Non-pigmented ciliary epithelial cell (primary cell): ENCODE data around the gene PLRG1.

Experiments used
- DNase-seq: peaks from one replicate; pipeline ENCODE4 v3.0.0-alpha.2; 2010; ENCODE audit warnings: low read depth

The PLRG1 gene

DNA sequence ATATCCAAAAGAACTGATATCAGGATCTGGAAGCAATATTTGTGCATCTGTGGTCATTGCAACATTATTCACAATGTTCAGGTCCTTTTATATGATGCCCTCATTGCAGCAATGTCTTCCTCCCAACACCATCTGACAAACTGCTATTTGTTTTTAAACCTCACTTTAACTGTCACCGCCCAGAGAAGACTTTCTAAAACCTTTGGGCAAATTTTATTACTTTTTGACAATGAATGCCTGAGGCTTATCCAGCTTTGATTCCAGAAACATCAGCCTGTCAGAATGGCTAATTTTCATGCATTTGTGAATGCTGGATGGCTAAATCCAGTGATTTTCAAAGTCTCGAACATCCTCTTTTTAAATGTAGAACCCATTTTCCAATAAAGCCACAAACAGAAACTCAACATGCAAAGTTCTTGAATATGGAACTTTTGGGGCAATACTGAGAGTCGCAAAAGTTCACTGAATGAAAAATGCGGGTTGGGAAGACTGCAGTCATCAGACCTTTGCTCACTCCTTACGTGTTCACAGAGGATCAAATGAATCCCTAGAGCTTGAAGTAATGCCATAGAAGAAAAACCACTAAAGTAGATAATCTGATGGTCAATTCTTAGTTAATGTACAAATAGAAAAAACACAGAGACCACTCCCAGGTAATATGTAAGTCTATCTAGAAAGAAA lies 23.1 kb upstream of the PLRG1 start:
- DNase-seq, result no peak

DNA sequence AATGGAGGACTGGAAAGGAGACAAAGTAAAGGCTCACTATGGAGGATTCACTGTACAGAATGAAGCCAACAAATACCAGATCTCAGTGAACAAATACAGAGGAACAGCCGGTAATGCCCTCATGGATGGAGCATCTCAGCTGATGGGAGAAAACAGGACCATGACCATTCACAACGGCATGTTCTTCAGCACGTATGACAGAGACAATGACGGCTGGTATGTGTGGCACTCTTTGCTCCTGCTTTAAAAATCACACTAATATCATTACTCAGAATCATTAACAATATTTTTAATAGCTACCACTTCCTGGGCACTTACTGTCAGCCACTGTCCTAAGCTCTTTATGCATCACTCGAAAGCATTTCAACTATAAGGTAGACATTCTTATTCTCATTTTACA lies 19.4 kb upstream of the PLRG1 start:
- no peak for DNase-seq

DNA sequence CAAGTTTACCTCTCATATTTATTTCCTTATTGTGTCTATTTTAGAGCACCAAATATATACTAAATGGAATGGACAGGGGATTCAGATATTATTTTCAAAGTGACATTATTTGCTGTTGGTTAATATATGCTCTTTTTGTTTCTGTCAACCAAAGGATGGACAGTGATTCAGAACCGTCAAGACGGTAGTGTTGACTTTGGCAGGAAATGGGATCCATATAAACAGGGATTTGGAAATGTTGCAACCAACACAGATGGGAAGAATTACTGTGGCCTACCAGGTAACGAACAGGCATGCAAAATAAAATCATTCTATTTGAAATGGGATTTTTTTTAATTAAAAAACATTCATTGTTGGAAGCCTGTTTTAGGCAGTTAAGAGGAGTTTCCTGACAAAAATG lies 18.8 kb upstream of the PLRG1 start:
- DNase-seq, result no peak

DNA sequence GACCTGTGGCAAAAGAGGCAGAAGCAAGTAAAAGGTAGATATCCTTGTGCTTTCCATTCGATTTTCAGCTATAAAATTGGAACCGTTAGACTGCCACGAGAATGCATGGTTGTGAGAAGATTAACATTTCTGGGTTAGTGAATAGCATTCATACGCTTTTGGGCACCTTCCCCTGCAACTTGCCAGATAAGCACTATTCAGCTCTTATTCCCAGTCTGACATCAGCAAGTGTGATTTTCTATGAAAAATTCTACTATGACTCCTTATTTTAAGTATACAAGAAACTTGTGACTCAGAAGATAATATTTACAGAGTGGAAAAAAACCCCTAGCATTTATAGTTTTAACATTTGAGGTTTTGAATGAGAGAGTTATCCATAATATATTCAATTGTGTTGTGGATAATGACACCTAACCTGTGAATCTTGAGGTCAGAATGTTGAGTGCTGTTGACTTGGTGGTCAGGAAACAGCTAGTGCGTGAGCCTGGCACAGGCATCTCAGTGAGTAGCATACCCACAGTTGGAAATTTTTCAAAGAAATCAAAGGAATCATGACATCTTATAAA lies 16.5 kb upstream of the PLRG1 start:
- peak; percentile 18 for DNase-seq

DNA sequence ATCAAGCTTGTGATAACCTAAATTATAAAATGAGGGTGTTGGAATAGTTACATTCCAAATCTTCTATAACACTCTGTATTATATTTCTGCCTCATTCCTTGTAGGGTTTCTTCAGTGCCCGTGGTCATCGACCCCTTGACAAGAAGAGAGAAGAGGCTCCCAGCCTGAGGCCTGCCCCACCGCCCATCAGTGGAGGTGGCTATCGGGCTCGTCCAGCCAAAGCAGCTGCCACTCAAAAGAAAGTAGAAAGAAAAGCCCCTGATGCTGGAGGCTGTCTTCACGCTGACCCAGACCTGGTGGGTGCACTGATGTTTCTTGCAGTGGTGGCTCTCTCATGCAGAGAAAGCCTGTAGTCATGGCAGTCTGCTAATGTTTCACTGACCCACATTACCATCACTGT lies 15.5 kb upstream of the PLRG1 start:
- no peak for DNase-seq

DNA sequence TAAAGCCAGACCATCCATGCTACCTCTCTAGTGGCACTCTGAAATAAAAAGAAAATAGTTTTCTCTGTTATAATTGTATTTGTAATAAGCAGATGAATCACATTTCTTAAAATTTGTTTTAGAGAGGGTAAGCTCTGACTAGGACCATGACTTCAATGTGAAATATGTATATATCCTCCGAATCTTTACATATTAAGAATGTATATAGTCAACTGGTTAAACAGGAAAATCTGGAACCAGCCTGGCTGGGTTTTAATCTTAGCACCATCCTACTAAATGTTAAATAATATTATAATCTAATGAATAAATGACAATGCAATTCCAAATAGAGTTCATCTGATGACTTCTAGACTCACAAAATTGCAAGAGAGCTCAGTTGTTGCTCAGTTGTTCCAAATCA lies 14.1 kb upstream of the PLRG1 start:
- no peak for DNase-seq

DNA sequence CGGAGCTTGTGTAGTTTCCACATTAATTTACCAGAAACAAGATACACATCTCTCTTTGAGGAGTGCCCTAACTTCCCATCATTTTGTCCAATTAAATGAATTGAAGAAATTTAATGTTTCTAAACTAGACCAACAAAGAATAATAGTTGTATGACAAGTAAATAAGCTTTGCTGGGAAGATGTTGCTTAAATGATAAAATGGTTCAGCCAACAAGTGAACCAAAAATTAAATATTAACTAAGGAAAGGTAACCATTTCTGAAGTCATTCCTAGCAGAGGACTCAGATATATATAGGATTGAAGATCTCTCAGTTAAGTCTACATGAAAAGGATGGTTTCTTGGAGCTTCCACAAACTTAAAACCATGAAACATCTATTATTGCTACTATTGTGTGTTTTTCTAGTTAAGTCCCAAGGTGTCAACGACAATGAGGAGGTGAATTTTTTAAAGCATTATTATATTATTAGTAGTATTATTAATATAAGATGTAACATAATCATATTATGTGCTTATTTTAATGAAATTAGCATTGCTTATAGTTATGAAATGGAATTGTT lies 12.6 kb upstream of the PLRG1 start, which contains the start of gene FGB:
Gene FGB, plus strand, starts transcription at position 315 of the 558 bp plus-strand sequence. Its CDS starts 8 bp downstream, at position 323.
- DNase-seq, result no peak

DNA sequence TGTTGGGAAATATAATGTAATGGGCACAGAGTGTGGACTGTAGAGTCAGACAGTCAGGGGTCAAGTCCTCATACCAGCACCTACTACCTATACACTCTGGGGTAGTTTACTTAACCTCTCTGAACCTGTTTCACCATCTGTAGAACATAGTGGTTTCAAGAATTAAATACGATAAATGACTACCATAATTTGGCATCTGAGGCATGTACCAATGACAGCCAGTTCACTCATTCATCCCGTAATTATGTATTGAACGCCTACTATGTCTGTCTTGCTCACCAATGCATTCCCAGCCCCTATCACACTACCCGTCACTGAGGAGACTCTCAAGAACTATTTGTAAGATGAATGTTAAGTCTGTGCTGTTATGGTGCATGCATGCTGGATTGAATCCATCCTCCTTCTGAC lies 10.6 kb upstream of the PLRG1 start:
- DNase-seq, result peak; percentile 95

DNA sequence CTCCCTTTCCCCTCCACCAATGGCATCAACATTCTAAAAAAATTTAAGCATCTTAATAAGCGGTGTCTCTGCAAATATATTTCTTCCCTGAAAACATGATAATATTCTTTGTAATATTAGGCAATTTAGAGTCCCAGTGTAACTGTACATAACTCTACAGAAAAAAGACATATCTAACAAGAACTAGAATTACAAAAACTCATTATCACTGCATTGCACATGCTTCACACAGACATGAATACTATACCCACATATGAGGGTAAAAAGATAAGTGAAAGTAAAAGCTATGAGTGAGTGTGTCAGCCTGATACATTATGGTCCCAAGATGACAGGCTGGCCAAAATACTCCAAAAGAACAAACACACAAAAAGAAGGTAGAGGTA lies 10.2 kb upstream of the PLRG1 start:
- DNase-seq, result no peak

DNA sequence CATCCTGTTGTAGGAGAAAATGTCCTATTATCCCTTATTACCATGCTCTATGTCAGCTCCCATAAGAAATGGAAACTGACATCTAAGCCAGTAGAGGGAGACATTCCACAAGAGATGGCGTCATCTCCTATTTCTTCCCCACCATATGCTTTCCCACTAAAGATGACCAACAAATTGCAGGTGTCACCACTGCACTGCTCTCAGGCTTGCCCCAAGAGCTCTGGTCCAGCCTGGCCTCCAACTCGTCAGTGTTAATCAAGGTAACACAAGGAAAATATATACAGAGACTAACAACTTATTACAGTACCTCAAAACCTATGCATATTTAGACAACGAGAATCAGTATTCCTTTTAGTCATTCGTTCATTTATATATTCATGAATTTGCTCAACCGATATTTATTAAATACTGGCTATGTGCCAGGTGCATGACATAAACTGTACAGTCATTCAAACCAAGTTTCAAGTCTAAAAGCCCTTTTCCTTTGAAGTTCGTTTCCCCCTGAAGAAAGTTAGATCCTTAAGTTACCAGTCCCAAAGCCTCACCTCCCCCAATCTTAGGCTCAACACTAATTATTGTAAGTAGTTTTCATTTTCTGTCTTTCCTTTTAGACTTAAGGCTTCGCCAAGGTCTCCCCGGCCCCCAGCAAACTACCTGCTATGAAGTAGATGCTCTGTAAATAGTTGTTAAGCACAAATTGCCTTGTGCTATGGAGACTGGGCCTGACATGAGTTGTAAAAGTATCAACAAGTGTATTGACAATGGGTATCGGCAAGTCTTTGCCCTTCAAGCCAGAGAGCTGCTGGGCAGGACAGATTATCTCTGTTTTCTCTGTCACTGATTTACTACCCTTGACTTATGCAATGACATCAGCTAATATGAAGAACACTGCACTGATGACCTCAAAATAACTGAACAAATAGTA lies 9.6 kb upstream of the PLRG1 start:
- DNase-seq, result peak; percentile 41

DNA sequence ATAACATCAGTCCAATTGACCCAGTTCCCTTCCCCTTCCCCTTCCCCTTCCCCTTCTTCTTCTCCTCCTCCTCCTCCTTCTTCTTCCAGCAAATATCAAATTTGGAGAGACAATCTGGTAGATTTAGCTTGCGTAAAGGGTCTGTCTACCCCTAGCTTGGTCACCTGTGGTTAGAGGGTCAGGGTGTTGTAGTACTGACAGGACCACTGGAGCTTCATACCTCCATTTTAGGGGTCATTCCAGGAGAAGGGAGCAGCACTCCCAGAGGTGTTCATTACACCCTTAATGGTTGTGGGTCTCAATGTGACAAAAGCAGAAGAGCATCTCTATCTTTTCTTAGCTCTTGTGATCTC lies 8.9 kb upstream of the PLRG1 start:
- no peak for DNase-seq

DNA sequence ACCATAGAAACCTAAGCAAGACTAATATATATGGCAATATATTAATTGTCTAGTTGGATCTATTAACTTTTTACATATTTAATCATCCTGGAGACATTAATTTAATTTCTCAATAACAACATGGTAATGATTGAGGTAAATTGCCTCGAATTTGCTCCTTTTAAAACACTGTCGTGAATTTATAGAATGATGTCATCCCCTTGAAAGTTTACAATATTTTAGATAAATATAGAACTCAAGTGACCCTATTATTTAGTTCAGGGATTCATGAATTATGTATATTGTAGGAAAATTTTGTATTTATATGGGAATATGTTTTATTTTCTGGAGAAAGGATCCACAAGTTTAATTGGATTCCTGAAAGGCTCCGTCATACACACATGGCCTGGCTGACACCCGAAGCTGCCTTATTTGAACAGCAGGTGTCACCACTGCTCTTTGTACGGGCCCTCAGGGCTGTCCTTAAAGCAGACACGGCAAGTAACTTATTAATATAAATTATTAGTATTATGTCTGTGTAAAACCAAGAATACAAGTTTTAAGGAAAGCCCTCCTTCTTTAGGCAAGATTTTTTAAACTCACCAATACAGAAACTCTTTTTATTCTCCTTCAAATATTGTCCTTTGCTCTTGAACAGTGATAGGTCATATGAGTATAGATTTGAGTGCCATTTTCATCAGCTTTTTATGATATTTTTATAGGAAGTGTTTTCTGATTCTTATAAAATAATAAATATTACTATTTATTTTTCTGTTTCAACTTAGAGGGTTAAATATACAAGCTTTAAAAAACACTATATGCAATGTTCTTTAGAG lies 1.9 kb upstream of the PLRG1 start:
- DNase-seq, result peak; percentile 67

DNA sequence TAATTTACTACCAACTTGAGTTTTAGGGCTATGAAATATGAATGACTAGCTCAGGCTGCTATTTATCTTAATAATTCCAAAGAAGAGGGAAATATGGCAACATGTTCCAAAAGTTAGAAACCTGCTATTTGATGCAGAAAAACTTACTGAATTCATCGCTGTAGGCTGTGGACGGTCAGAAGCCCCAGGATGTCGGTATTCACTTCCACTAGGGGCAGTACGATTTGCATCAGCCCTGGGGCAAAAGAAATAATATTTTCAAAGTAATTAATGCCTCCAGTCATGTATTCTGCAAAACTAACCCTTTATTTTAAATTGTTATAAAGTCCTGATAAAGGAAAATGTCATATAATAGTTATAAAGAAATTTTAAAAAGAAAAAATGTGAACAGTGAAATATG lies 4.5 kb downstream of the PLRG1 start:
- no peak for DNase-seq

DNA sequence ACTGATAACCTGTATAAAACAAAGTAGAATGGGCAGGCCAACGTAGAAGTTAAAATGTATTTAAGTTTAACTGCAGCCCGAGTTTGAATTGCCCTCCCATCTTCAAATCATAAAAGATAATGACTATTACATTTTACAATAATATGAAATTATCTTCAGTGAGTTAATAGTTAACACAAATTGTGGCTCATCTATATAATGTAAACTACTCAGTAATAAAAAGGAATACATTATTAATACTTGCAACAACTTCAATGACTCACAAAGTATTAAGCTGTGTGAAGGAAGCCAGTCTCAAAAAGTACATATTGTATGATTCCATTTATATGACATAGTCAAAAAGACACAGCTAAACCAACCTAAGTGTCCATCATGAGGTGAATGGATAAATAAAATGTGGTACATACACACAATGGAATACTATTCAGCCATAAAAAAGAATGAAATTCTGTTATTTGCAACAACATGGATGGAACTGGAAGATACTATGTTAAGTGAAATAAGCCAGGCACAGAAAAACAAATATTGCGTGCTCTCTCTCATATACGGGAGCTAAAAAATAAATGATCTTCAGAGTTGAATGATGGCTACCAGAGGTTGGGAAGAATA lies 7.8 kb downstream of the PLRG1 start:
- no peak for DNase-seq

DNA sequence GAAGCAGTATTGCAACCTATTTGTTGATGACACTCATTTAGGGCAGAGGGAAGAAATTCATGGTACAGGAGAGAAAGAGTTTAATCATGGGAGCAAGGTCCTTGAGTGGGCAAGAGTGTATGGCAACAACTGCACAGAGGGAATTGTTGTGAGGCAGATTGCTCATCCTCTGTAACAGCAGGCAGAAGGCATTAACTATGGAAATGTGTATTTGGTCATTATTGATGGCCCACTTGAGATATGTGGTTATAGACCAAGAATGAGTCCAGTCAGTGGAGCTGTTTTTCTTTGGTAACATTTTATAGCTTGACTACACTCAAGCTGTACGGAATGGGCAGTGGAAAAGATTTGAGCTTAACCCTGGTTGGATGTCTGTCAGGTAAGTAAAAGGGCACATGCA lies 15.9 kb downstream of the PLRG1 start:
- no peak for DNase-seq

DNA sequence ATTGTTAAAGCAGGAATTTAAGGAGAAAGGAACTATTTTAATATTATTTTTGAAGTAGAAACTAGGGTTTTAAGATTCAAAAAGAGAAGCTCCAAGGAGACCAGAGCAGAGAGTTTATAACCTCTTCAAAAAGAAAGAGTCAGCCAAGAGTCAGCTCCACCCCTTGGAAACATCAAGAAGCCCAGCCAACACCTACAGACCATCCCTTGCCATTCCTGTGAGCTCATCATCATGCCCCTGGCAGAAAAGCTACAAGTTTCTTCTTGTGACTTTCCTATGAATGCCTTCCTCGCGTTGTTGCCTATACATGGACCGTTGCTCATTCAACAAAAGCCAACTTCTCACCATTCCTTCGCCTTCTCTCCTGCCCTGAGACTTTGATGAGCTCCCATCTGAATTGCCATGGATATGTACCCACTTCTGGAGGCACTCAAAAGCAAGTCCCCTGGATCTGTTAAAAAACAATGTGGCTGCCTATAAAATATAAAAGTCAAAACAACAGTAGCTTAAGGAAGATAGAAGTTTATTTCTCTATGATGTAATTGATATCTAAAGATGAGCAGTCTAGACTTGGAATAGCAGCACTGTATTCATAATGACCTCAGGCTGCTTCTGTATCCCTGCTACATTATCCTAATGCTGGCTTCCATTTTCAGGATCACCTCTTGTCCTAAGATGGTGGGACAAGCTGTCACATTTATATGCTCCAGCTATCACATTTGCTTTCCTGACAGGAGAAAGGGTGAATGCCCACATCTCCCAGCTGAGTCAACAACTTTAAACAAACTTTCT lies 20.3 kb downstream of the PLRG1 start:
- no peak for DNase-seq

DNA sequence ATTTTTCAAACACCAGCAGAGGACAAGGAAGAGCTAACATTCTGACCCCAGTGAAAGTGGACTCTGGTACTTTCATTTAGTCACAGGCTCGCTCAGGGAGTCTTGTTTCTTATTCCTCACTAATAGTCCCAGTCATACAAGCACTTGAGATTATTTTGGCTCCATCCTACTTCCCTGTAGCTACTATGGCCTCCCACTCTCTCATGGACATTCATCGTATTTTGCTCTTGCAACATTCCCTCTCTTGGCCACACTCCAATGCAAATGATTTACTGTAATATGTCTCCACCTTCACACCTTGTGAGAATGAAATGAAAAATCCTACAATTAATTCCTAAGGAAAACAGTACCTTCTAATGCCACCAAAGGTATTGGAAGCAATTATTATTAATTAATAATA lies 21.3 kb downstream of the PLRG1 start:
- no peak for DNase-seq

DNA sequence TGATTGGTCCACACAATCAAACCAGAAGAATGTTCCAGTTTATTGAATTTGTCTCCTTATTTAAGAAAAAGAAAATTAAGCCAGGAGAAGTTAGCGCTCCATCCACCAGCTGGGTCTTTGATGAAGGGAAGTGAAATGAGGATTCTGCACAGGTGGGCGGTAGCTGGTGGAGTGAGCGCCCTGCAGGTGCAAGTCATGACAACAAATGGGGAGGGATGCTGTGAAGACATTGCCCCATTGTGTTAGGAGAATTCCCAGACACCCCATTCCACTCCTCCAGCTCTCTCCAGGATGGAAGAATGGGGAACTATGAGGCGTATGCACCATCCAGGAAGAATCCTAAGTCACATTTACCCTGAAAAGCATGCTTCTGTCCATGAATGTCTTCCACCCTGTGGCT lies 22.9 kb downstream of the PLRG1 start:
- no peak for DNase-seq

DNA sequence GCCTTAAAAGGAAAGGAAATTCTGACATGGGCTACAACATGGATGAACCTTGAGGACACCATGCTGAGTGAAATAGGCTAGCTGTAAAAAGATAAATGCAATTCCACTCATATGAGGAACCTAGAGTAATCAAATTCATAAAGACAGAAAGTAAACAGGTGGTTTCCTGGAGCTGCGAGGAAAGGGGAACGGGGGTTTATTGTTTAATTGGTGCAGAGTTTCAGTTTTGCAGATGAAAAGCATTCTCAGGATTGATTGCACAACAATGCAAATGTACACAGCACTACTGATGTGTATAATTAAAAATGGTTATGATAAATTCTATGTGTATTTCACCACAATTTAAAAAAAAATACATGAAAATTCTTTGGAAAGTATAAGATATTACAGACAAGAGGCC lies 24.0 kb downstream of the PLRG1 start:
- DNase-seq, result no peak

DNA sequence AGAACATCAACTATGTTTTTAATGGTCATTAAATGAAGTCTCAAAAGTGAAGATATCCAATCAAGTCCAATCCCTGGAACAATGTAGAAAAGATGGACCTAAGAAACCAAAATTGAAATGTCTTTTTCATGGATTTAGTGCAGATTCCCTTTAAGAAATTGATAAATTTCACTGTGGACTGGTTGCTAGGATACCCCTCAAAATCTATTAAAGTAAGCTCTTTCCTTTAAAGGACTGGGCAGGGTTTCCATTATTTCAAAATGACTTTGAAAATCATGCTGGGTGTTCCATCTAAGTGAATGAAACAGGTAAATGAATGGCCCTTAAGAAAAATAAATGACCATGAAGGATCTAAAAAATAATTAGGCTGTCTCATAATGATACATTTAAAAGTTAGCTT lies 28.6 kb downstream of the PLRG1 start:
- DNase-seq, result no peak

DNA sequence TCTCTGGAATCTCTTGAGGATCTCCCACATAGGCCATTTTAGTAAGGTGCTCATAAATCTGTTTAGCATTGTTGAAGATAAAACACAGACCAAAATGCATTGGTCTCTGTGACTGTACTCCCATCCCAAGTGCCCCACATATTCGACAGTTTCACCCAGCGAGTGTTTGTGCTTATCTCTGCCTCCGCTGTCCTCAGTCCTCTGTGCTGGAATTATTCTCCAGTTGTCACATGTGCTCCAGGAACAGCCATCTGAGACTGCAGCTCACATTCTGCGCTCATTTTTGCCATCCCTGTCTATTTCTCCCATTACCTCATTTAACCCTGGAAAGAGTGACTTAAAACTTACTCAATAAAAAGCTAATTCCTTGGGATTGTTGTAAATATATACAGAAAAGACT lies 31.0 kb downstream of the PLRG1 start:
- DNase-seq, result no peak
